Measurements from ENCODE around the gene RAB3GAP2.
A peak's percentile ranks its signal among the peaks of the same experiment; 100 is the strongest.

RAB3GAP2 gene

DNA sequence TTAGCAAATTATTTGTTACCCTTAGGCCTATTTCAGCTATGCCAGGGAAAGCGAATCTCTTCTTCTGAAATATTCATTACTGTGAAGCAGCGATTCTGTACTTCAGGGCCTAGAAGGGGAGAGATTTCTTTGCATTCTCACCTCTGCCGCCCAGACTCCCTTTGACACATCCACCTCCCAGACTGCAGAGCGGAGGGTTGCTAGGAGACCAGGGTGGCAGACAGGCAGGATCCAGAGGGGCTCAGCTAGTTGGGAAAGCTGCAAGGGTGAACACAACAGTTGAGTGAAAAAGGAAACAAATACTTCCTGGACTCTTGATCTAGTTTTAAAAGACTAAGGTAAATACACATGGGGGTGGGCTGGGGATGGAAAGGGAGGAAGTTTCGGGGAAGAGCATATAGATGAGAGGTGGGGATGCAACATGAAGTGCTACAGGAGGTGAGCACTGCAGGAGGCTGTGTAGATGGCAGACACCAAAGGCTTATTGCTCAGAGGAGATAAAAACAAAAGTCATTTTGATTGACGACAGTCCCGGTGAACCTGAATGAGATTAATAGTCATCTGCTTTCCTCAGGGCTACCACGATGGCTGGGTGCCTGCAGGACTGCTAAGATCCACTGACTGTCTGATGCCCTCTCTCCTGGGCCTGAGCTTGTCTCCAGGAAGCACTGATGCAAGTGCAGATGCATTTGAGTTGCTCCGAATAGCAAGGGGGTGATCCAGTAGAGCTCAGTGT is 26.4 kb upstream of the RAB3GAP2 start:
- Mint-ChIP-seq H3K27ac (no peak overlapping the region), H3K9me3 (no peaks in the 10 kb centered on the region), H3K36me3 (no peaks in the 10 kb centered on the region), H3K4me3 (no peak overlapping the region), H3K27me3 (peaks cover 11% of the 10 kb centered on the region), H3K4me1 (no peaks in the 10 kb centered on the region)

- H3K27ac Mint-ChIP-seq, result no peak overlapping the region
Measured at GRCh38 chr1:220296981-220297380, 24.7 kb upstream of the RAB3GAP2 start.

GRCh38 chr1:220294846-220295301 is 22.6 kb upstream of the RAB3GAP2 start:
- Mint-ChIP-seq H3K4me1 (no peaks in the 10 kb centered on the region), H3K36me3 (no peaks in the 10 kb centered on the region)

More at GRCh38 chr1:220296981-220297380, 24.7 kb upstream of the RAB3GAP2 start:
- Mint-ChIP-seq H3K9me3 (no peaks in the 10 kb centered on the region), H3K4me3 (no peak overlapping the region), H3K27me3 (peaks cover 17% of the 10 kb centered on the region), H3K36me3 (no peaks in the 10 kb centered on the region), H3K4me1 (no peaks in the 10 kb centered on the region)

GRCh38 chr1:220291580-220291979 is 19.3 kb upstream of the RAB3GAP2 start:
- peaks cover 17% of the 10 kb centered on the region for H3K27me3 Mint-ChIP-seq
- H3K9me3 Mint-ChIP-seq, result no peaks in the 10 kb centered on the region
- no peaks in the 10 kb centered on the region for H3K36me3 Mint-ChIP-seq
- no peak overlapping the region for H3K27ac Mint-ChIP-seq
- no peak overlapping the region for H3K4me3 Mint-ChIP-seq
- no peaks in the 10 kb centered on the region for H3K4me1 Mint-ChIP-seq

More at GRCh38 chr1:220294846-220295301, 22.6 kb upstream of the RAB3GAP2 start:
- Mint-ChIP-seq H3K4me3 (no peak overlapping the region), H3K27me3 (peaks cover 16% of the 10 kb centered on the region), H3K9me3 (no peaks in the 10 kb centered on the region), H3K27ac (no peak overlapping the region)

DNA sequence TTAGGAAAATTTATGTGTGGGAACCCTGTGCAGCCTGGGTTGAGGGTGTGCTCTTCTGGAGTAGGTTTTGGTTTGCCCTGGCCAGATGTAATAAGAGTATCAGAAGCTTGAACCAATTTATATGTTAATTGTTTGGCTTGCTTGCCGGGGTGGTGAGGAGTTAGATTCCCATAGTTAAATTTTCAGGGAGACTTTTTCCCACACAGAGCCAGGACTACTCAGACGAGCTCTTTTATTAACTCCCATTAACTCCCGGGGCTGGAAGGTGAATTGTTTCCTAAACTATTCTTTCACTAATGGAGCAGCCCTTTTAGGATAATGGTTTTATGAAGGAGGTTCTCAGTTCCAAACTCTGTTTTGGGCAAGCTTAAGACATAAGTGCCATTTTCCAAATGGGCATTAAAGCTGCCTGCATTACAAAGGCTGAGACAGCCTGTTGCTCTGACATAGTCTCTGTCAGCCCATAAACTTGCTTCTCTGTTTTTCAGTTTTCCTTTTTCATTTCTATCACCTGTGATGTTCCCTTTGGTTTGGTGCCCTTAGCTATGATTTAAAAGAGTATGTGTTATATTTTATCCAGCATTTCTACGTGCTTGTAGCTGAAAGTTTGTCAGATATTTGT is 18.0 kb upstream of the RAB3GAP2 start:
- H3K9me3 Mint-ChIP-seq, result no peaks in the 10 kb centered on the region
- H3K27ac Mint-ChIP-seq, result no peak overlapping the region
- peaks cover 15% of the 10 kb centered on the region for H3K27me3 Mint-ChIP-seq
- H3K4me3 Mint-ChIP-seq, result no peak overlapping the region
- H3K4me1 Mint-ChIP-seq, result no peaks in the 10 kb centered on the region
- H3K36me3 Mint-ChIP-seq, result no peaks in the 10 kb centered on the region

- Mint-ChIP-seq H3K9me3 (no peaks in the 10 kb centered on the region), H3K36me3 (no peaks in the 10 kb centered on the region), H3K4me3 (no peak overlapping the region), H3K27me3 (peaks cover 2% of the 10 kb centered on the region), H3K27ac (no peak overlapping the region), H3K4me1 (no peaks in the 10 kb centered on the region)
Measured at GRCh38 chr1:220287129-220287528, 14.9 kb upstream of the RAB3GAP2 start.

DNA sequence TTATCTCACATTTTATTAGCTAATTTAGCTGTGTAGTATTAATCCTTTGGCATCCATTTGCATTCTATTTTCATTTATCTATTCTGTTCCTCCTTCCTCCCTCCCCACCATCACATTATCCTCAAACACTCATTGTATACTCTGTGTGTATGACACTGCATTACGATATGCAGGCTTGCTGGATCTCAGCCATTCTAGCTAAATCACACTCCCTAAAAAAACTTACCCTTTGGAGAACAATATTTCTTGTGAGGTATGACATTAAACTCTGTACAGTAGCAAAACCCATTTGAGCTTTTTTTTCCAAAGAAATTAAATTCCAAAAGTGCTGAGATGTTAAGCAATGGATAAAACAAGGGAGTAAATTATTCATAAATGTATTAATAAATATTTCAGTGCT is 11.4 kb upstream of the RAB3GAP2 start:
- Mint-ChIP-seq H3K4me3 (no peak overlapping the region), H3K4me1 (no peaks in the 10 kb centered on the region)

DNA sequence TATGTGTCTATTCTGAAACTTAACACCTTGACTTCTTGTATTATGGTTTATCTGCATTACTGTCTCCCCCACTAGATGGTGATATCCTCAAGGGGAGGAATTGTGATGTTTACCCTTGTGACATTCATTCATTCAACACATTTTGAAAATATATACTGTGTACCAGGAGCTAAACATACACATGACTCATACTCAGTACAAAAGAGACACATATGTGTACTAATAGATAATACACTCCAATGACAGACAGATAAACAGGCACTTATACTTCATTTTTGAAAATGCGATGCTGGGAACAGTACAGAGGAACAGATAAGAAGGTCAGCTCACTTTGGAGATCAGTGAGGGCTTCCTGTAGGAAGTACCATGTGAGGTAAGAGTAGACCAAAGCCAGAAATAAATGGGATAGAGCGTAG is 8.9 kb upstream of the RAB3GAP2 start:
- Mint-ChIP-seq H3K9me3 (no peaks in the 10 kb centered on the region), H3K4me3 (no peak overlapping the region), H3K27ac (no peak overlapping the region), H3K4me1 (no peaks in the 10 kb centered on the region), H3K36me3 (no peaks in the 10 kb centered on the region), H3K27me3 (peaks cover 1% of the 10 kb centered on the region)

More for the DNA sequence above, 11.4 kb upstream of the RAB3GAP2 start:
- Mint-ChIP-seq H3K9me3 (no peaks in the 10 kb centered on the region), H3K27me3 (peaks cover 2% of the 10 kb centered on the region), H3K36me3 (no peaks in the 10 kb centered on the region), H3K27ac (no peak overlapping the region)

DNA sequence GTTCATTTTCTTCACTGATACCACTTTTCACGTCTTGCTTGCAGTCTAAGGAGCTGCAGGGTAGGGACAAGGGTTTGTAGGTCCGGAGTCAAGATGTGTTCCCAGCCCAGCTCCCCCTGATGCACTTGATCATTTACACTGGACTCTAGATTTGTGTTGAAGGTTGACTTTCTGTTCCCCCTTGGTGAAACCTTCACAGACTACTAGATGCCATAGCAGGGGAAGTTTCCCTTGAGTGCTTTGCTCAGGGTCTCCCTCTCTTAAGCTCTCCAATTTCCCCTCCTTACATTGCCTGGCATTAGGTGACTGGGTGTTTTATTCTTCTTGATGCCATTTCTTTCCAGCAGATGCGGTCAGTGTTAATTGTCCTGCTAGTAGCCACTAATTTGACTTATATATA is 8.0 kb upstream of the RAB3GAP2 start:
- H3K27ac Mint-ChIP-seq, result no peak overlapping the region
- H3K36me3 Mint-ChIP-seq, result no peaks in the 10 kb centered on the region
- H3K9me3 Mint-ChIP-seq, result no peaks in the 10 kb centered on the region
- no peaks in the 10 kb centered on the region for H3K4me1 Mint-ChIP-seq
- no peak overlapping the region for H3K4me3 Mint-ChIP-seq
- peaks cover 1% of the 10 kb centered on the region for H3K27me3 Mint-ChIP-seq

- H3K4me3 Mint-ChIP-seq, result no peak overlapping the region
- peaks cover 1% of the 10 kb centered on the region for H3K27me3 Mint-ChIP-seq
- no peaks in the 10 kb centered on the region for H3K9me3 Mint-ChIP-seq
- no peak overlapping the region for H3K27ac Mint-ChIP-seq
- H3K4me1 Mint-ChIP-seq, result no peaks in the 10 kb centered on the region
- no peaks in the 10 kb centered on the region for H3K36me3 Mint-ChIP-seq
Measured at GRCh38 chr1:220278991-220279390, 6.7 kb upstream of the RAB3GAP2 start.

DNA sequence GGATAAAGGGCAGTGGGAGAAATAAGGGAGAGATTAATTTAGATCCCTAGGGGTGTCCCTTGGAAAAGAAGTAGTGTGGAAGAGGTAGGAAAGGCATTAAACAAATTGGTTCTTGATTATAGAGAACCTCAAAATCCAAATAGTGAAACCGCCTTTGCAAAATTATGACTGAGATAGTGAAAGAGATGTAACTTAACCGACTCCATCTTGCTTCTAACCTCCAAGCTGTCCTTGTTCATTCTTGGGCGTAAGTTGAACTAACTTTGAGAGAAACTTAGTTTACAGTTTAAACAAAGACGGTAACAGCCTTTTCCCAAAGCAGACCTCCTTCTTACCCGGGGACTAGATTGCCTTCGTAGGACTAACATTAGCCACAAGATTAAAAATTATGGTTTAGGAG is 3.2 kb upstream of the RAB3GAP2 start:
- peaks cover 1% of the 10 kb centered on the region for H3K27me3 Mint-ChIP-seq
- H3K4me1 Mint-ChIP-seq, result peaks cover 6% of the 10 kb centered on the region
- no peak overlapping the region for H3K4me3 Mint-ChIP-seq
- no peak overlapping the region for H3K27ac Mint-ChIP-seq
- no peaks in the 10 kb centered on the region for H3K9me3 Mint-ChIP-seq
- H3K36me3 Mint-ChIP-seq, result no peaks in the 10 kb centered on the region

DNA sequence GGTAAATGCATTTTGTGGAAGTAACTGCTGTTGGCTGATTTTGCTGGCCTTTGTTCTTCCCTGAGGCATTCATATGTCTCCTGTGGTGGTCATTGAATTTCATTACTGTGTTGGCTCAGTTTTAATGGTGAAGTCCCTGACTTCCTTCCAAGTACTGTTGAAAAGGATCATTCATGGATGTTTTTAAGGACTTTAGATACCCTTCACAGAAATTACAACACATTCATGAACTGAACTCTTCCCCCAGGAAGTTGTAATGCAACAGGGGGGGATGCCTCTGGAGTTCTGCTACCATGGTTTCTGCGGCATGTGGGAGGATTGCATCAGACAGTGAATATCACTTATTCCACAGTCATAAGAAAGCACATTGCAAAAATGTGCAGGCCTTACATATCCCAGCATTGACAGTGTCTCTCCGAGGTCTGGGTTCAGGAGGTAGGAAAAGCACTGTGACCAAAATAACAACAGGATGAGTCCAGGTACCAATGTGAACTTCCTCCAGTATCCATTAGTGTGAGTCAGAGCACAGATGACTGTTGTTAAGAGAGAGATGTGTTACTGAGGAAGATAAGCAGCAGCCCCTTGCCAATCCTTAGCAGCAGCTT is 2.1 kb upstream of the RAB3GAP2 start:
- Mint-ChIP-seq H3K27me3 (peaks cover 1% of the 10 kb centered on the region), H3K4me3 (no peak overlapping the region), H3K27ac (no peak overlapping the region), H3K36me3 (no peaks in the 10 kb centered on the region), H3K4me1 (peaks cover 6% of the 10 kb centered on the region), H3K9me3 (no peaks in the 10 kb centered on the region)

DNA sequence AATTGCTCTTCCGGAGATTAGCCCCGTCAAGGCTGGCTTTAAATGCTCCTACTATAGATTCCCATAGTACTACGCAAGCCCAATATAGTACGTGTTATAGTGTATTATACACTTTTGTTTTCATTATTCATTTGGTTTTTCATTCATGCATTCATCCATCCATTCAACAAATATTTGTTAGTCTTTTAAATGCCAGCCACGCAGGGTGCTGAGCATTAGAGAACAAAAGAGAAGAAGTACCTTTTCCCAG is 513 bp upstream of the RAB3GAP2 start:
- no peak overlapping the region for H3K4me3 Mint-ChIP-seq
- H3K27ac Mint-ChIP-seq, result no peak overlapping the region
- peaks cover 4% of the 10 kb centered on the region for H3K9me3 Mint-ChIP-seq
- H3K4me1 Mint-ChIP-seq, result peaks cover 11% of the 10 kb centered on the region
- H3K27me3 Mint-ChIP-seq, result peaks cover 1% of the 10 kb centered on the region
- peaks cover 8% of the 10 kb centered on the region for H3K36me3 Mint-ChIP-seq

- H3K4me3 Mint-ChIP-seq, result no peak overlapping the region
- H3K36me3 Mint-ChIP-seq, result peaks cover 17% of the 10 kb centered on the region
- peaks cover 21% of the 10 kb centered on the region for H3K4me1 Mint-ChIP-seq
- peaks cover 4% of the 10 kb centered on the region for H3K9me3 Mint-ChIP-seq
- no peaks in the 10 kb centered on the region for H3K27me3 Mint-ChIP-seq
- no peak overlapping the region for H3K27ac Mint-ChIP-seq
Measured at GRCh38 chr1:220271706-220272046, 577 bp downstream of the RAB3GAP2 start.

- Mint-ChIP-seq H3K36me3 (peaks cover 24% of the 10 kb centered on the region), H3K27me3 (no peaks in the 10 kb centered on the region), H3K4me3 (peak overlapping the region; percentile 42), H3K9me3 (peaks cover 4% of the 10 kb centered on the region), H3K27ac (no peak overlapping the region), H3K4me1 (peaks cover 30% of the 10 kb centered on the region)
Measured at GRCh38 chr1:220269036-220269435, 3.2 kb downstream of the RAB3GAP2 start.

- H3K27ac Mint-ChIP-seq, result no peak overlapping the region
- H3K36me3 Mint-ChIP-seq, result peaks cover 30% of the 10 kb centered on the region
Measured at GRCh38 chr1:220267630-220268029, 4.6 kb downstream of the RAB3GAP2 start.

More at GRCh38 chr1:220267630-220268029, 4.6 kb downstream of the RAB3GAP2 start:
- Mint-ChIP-seq H3K27me3 (no peaks in the 10 kb centered on the region), H3K9me3 (peaks cover 10% of the 10 kb centered on the region), H3K4me1 (peaks cover 30% of the 10 kb centered on the region), H3K4me3 (no peak overlapping the region)

Data from activated naive CD4-positive, alpha-beta T cell treated with anti-CD3 and anti-CD28 coated beads, Interleukin-2, amount 50 U/mL, for 24 hours (primary cell).